Thyroid gland (tissue), 4 donors: ENCODE results near the gene SKI.

Experiments used
- CTCF ChIP-seq, 6 experiments: fragments of 200-600 bp in 3 of 6; fragments of 450-650 bp in 3 of 6; sonication (generic) in 3 of 6; IDR thresholded peaks; one replicate each; pipeline ENCODE4 v1.5.1; 2016 to 2019; ENCODE audit warnings: antibody characterized with exemption in 6 of 6, mild to moderate bottlenecking in 2 of 6, inconsistent platforms in 1 of 6, moderate library complexity in 1 of 6
- POLR2A ChIP-seq, 2 donors: fragments of 450-650 bp; IDR thresholded peaks; one replicate each; pipeline ENCODE4 v1.6.1; 2017; ENCODE audit warnings: antibody characterized with exemption in 2 of 2, mild to moderate bottlenecking in 2 of 2, moderate library complexity in 1 of 2

- TF ChIP-seq CTCF (IDR thresholded peaks at IDR 0.05) (no peak), POLR2A (IDR thresholded peaks at IDR 0.05) (no peak)
Measured at GRCh38 chr1:2301607-2302291, 73.6 kb downstream of the SKI start.
